ENCODE data around the gene KRT76.

The KRT76 gene

GRCh38 chr12:52776913-52777395 lies at the start of gene KRT76:
Gene KRT76 (minus strand): TSS chr12:52777345. CDS start chr12:52777291, 54 bp downstream.
- no peak for DNase-seq (ENCODE audit: low spot score)
- TF ChIP-seq CTCF (IDR thresholded peaks at IDR 0.05; ENCODE audit: borderline replicate concordance, control extremely low read depth, extremely low read depth, insufficient read depth, missing control alignments), result no peak
- in situ Hi-C loops (cut with MboI; ENCODE audit: low sequenced_read_pairs, unreplicated experiment), result no loop called here

- in situ Hi-C loops (cut with MboI; ENCODE audit: low sequenced_read_pairs, unreplicated experiment), result no loop called here
- no peak for TF ChIP-seq CTCF (IDR thresholded peaks at IDR 0.05; ENCODE audit: borderline replicate concordance, control extremely low read depth, extremely low read depth, insufficient read depth, missing control alignments)
- DNase-seq (ENCODE audit: low spot score), result no peak
Measured at GRCh38 chr12:52825961-52826360, 48.8 kb upstream of the KRT76 start.

GRCh38 chr12:52824741-52825410 lies 47.7 kb upstream of the KRT76 start:
- no peak for DNase-seq (ENCODE audit: low spot score)
- no peak for TF ChIP-seq CTCF (IDR thresholded peaks at IDR 0.05; ENCODE audit: borderline replicate concordance, control extremely low read depth, extremely low read depth, insufficient read depth, missing control alignments)
- in situ Hi-C loops (cut with MboI; ENCODE audit: low sequenced_read_pairs, unreplicated experiment), result no loop called here

- in situ Hi-C loops (cut with MboI; ENCODE audit: low sequenced_read_pairs, unreplicated experiment), result no loop called here
- TF ChIP-seq CTCF (IDR thresholded peaks at IDR 0.05; ENCODE audit: borderline replicate concordance, control extremely low read depth, extremely low read depth, insufficient read depth, missing control alignments), result no peak
Measured at GRCh38 chr12:52823761-52824450, 46.8 kb upstream of the KRT76 start.

GRCh38 chr12:52822771-52823510 lies 45.8 kb upstream of the KRT76 start:
- no peak for TF ChIP-seq CTCF (IDR thresholded peaks at IDR 0.05; ENCODE audit: borderline replicate concordance, control extremely low read depth, extremely low read depth, insufficient read depth, missing control alignments)
- in situ Hi-C loops (cut with MboI; ENCODE audit: low sequenced_read_pairs, unreplicated experiment), result no loop called here
- no peak for DNase-seq (ENCODE audit: low spot score)

More at GRCh38 chr12:52823761-52824450, 46.8 kb upstream of the KRT76 start:
- no peak for DNase-seq (ENCODE audit: low spot score)

GRCh38 chr12:52821826-52822660 lies 44.9 kb upstream of the KRT76 start:
- in situ Hi-C loops (cut with MboI; ENCODE audit: low sequenced_read_pairs, unreplicated experiment), result no loop called here
- DNase-seq (ENCODE audit: low spot score), result no peak
- no peak for TF ChIP-seq CTCF (IDR thresholded peaks at IDR 0.05; ENCODE audit: borderline replicate concordance, control extremely low read depth, extremely low read depth, insufficient read depth, missing control alignments)
